Measurements from ENCODE around the gene AP1G2.
"Not testable (repeated sequence)": the region's sequence is repeated elsewhere in the genome, so short reads cannot be mapped to it uniquely, and the experiment has no call there.

Gene AP1G2

GRCh38 chr14:23567186-23568020 lies at the start of gene AP1G2:
Gene AP1G2, minus strand, starts transcription at chr14:23567791. Its CDS starts 477 bp downstream, at chr14:23567314.
- DNase-seq (ENCODE audit: low read depth in 2 of 2) = peak; percentile 88

GRCh38 chr14:23615856-23616255 lies 48.3 kb upstream of the AP1G2 start:
- no peak for DNase-seq (ENCODE audit: low read depth in 2 of 2)

- DNase-seq (ENCODE audit: low read depth in 2 of 2) = no peak
Observed at GRCh38 chr14:23614395-23614828, 46.8 kb upstream of the AP1G2 start.

- DNase-seq (ENCODE audit: low read depth in 2 of 2) = no peak
Observed at GRCh38 chr14:23613242-23614070, 45.9 kb upstream of the AP1G2 start.

DNA sequence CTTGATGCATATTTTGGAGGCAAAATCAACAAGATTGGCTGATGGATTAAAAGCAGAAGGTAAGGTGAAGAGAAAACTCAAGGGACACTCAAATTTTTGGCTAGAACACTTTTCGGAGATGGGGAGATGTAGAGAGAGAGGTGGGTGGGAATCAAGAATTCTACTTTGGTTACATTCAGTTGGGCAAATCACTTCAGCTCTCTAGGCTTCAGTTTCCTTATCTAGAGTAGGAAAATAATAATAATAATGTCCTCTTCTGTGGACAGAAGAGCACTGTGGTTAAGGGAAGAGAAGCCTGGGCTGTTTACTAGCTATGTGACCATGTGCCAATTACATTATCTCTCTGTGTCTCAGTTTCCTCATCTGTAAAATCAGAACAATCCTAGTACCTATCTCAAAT lies 45.2 kb upstream of the AP1G2 start:
- no peak for DNase-seq (ENCODE audit: low read depth in 2 of 2)

- DNase-seq (ENCODE audit: low read depth in 2 of 2) = no peak
Observed at GRCh38 chr14:23612354-23612732, 44.8 kb upstream of the AP1G2 start.

DNA sequence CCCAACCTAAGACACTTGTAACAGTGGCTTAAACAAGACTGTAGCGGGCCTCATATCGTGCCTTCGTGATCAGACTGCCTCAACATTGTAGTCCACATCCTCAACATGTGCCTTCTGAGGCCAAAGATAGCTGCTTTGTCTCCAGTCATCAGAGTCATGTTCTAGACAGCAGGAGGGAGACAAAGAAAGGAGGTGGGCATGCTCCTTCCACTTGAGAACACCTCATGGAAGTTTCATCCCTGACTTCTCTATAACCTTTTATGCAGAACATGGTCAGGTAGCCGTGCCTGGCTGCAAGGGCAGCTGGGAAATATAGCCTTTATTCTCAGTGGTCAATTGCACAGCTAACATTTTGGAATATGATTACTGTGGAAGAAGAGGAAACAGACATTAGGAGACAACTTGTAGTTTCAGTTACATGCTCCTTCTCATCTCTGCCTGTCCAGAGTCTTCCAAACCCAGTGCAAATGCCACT lies 43.3 kb upstream of the AP1G2 start:
- DNase-seq (ENCODE audit: low read depth in 2 of 2) = no peak

GRCh38 chr14:23610090-23610814 lies 42.7 kb upstream of the AP1G2 start:
- DNase-seq (ENCODE audit: low read depth in 2 of 2) = no peak

GRCh38 chr14:23609411-23610089 lies 42.0 kb upstream of the AP1G2 start:
- not testable (repeated sequence) for DNase-seq (ENCODE audit: low read depth in 2 of 2)

DNA sequence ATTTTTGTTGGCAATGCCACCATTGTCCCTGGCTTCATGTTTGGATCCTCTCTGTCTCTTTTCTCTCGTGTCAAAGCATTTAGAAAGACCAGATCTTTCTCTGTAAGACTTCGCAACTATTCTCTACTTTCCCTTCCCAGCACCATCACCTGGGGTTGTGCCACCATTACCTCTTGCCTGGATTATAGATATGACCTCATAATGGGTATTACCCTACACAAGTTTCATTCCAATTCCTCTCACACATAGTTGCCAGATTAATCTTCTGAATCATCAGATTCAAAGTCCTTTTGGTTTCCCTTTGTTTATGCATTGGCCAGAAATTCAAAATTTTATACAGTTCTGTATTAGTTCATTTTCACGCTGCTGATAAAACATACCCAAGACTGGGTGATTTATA lies 41.4 kb upstream of the AP1G2 start:
- no peak for DNase-seq (ENCODE audit: low read depth in 2 of 2)

- DNase-seq (ENCODE audit: low read depth in 2 of 2) = no peak
Observed at GRCh38 chr14:23608454-23608853, 40.9 kb upstream of the AP1G2 start.

DNA sequence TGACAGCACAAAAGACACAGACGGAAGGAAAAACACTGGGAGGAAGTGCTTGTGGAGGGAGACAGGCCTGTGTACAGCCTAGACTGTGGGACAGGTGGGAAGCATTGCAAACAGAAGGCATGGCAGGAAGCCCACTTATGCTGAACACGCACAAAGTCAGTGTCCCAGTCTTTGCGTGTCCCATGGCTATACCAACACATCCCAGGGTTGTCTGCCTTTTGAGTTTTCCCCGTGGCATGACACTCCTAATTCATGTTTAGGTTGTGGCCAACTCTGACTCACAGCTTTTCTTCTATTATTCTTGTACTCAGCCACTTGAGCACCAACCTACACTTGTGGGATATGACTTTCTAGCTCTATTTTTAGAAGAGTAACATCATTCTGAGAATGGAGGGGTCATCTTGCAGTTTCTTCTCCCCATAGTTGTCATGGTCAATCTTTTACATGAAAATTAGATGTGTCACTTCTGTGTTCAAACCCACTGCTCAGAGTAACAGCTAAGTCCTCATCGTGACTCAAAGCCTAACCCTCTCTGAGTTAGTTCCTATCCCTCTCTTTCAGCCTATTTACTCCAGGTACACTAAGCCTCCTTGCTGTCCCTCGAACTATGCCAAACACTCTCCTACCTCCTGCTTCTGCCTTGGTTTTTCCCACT lies 38.5 kb upstream of the AP1G2 start:
- DNase-seq (ENCODE audit: low read depth in 2 of 2) = peak in 1 of 2 donors; percentile 15

DNA sequence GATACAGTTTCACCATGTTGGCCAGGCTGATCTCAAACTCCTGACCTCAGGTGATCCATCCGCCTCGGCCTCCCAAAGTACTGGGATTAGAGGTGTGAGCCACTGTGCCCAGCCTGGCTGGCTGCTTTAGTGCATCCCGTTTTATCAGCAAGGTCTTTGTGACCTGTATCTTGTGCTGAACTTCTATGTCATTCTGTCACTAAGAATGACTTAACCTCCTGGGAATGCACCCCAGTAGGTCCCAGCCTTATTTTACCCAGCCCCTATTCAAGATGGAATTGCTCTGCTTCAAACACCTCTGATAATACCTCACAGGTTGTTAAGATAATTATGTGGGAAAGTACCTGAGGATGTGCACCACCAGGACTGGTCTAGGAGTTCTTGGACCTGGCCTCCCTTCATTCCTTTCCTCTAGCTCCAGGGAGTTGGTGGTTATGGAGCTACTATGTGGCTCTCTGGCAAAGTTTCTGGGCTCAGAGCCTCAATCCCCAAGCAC lies 37.1 kb upstream of the AP1G2 start:
- no peak for DNase-seq (ENCODE audit: low read depth in 2 of 2)

GRCh38 chr14:23604148-23604547 lies 36.6 kb upstream of the AP1G2 start:
- DNase-seq (ENCODE audit: low read depth in 2 of 2) = no peak

DNA sequence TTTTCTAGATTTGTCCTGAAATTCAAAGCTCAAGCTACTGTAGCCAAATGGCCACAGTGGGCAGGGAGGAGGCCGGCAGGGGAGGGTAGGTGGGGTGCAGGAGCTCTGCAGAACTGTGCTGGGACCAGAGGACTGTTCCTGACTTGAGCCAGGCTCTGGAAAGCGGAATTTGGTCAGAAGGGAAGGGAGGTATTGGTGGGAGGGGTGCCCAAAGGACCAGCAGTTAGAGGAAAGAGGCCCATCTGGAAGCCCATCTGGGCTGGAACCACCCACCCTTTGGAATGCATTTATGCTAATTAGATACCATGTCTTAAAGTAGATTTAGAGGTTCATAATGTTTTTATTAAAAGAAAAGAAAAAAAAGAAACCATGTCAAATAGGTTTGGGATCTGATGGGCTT lies 35.5 kb upstream of the AP1G2 start:
- no peak for DNase-seq (ENCODE audit: low read depth in 2 of 2)

GRCh38 chr14:23602181-23603095 lies 34.8 kb upstream of the AP1G2 start:
- DNase-seq (ENCODE audit: low read depth in 2 of 2) = no peak

DNA sequence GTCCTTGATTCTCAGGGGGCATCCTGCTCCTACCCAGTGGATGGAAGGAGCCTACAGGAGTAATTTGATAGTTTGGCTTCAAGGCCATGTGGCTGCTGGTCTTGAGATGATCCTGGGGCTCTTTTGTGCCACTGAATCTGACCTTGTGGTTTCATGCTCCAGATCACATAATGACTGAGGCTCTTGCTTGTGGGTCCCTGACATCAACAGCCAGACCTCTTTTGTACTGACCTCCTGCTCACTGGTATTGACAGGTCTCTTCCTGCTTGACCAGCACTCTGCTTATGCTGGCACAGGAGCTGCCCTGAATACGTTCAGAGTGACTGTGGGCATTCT lies 34.2 kb upstream of the AP1G2 start:
- DNase-seq (ENCODE audit: low read depth in 2 of 2) = no peak

GRCh38 chr14:23601424-23601823 lies 33.8 kb upstream of the AP1G2 start:
- DNase-seq (ENCODE audit: low read depth in 2 of 2) = no peak

DNA sequence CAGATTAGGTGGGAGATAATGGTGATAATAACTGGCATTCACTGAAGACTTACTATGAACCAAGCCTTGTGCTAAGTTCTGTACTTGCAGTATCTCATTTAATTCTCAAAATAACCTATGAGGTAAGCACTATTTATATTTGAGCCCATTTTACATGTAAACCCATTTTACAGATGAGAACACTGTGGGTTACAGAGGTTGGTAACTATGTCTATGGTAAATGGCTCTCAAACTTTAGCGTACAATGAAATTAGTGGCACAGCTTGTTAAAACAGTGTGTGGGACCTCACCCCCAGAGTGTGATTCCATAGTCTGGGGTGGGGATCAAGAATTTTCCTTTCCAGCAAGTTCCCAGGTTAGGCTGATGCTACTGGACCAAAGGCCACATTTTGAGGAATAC lies 33.2 kb upstream of the AP1G2 start:
- DNase-seq (ENCODE audit: low read depth in 2 of 2) = no peak

DNA sequence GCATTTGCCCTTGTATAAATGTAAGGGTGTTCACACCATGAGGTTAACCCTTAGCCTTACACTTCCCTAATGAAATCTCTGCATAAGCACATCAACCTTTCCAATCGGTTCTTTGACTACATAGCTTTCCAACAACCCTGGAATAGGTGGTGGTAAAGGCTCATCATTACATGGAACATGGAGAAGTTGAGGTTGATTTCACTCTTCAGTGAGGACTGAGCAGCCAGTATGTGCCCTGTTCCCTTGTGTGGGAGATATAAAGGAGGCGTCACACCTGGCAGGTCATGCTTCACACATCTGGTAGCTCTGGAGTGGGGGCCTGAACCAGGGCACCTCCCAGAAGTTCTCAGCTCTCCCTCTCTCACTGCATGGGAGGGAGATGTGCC lies 32.7 kb upstream of the AP1G2 start:
- no peak for DNase-seq (ENCODE audit: low read depth in 2 of 2)
